NCI-H1105 treated with DMSO at 0.1 percent for 48 hours (cell line): ENCODE results near the gene CDC14A.
A peak's percentile ranks its signal among the peaks of the same experiment; 100 is the strongest.

Source experiments
- DNase-seq: peaks from one replicate; lab custom pipeline; 2025; lab: John Stamatoyannopoulos, UW

Gene CDC14A

GRCh38 chr1:100494393-100495084, 142.2 kb downstream of the CDC14A start:
- no peak for DNase-seq

GRCh38 chr1:100496896-100497295, 144.6 kb downstream of the CDC14A start:
- DNase-seq = no peak

- no peak for DNase-seq
Observed at GRCh38 chr1:100497796-100498195, 145.5 kb downstream of the CDC14A start.

GRCh38 chr1:100499194-100499811, 147.0 kb downstream of the CDC14A start:
- DNase-seq = no peak

GRCh38 chr1:100502052-100502792, 149.9 kb downstream of the CDC14A start:
- DNase-seq = no peak

GRCh38 chr1:100506217-100506616, 153.9 kb downstream of the CDC14A start:
- no peak for DNase-seq

- no peak for DNase-seq
Observed at GRCh38 chr1:100510451-100510850, 158.1 kb downstream of the CDC14A start.

GRCh38 chr1:100511058-100511457, 158.8 kb downstream of the CDC14A start:
- DNase-seq = no peak

- DNase-seq = no peak
Observed at GRCh38 chr1:100511773-100512172, 159.5 kb downstream of the CDC14A start.

- DNase-seq = no peak
Observed at GRCh38 chr1:100512803-100513352, 160.6 kb downstream of the CDC14A start.

- no peak for DNase-seq
Observed at GRCh38 chr1:100516857-100517256, 164.6 kb downstream of the CDC14A start.

- no peak for DNase-seq
Observed at GRCh38 chr1:100517515-100517914, 165.2 kb downstream of the CDC14A start.

GRCh38 chr1:100518023-100518422, 165.7 kb downstream of the CDC14A start:
- no peak for DNase-seq

- no peak for DNase-seq
Observed at GRCh38 chr1:100523038-100523652, 170.8 kb downstream of the CDC14A start.

GRCh38 chr1:100524355-100524754, 172.0 kb downstream of the CDC14A start:
- DNase-seq = no peak

- no peak for DNase-seq
Observed at GRCh38 chr1:100526894-100527293, 174.6 kb downstream of the CDC14A start.

- peak; percentile 54 for DNase-seq
Observed at GRCh38 chr1:100528871-100529270, 176.6 kb downstream of the CDC14A start.

- no peak for DNase-seq
Observed at GRCh38 chr1:100530141-100530540, 177.8 kb downstream of the CDC14A start.

GRCh38 chr1:100530880-100531487, 178.7 kb downstream of the CDC14A start:
- DNase-seq = no peak

GRCh38 chr1:100532645-100533044, 180.3 kb downstream of the CDC14A start:
- no peak for DNase-seq

- DNase-seq = no peak
Observed at GRCh38 chr1:100535264-100535663, 183.0 kb downstream of the CDC14A start.

GRCh38 chr1:100536031-100536430, 183.7 kb downstream of the CDC14A start:
- DNase-seq = no peak
